ENCODE measurements around the gene ENC1.

DNA sequence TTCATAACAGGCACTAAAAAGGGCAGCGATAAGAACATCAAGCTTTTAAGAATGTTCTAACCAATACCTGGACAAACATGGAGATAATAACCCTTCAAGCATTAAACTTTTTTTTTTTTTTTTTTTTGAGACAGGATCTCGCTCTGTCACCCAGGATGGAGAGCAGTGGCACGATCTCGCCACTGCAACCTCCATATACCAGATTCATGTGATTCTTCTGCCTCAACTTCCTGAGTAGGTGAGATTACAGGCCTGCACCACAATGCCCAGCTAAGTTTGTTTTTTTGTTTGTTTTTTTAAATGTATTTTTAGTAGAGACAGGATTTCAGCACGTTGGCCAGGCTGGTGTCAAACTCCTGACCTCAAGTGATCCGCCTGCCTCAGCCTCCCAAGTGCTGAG lies 14.7 kb upstream of the ENC1 start:
- TF ChIP-seq CTCF (IDR thresholded peaks at IDR 0.05; ENCODE audit: borderline replicate concordance, extremely low read depth, low read length, poor library complexity, severe bottlenecking) (no peak), EZH2 (IDR thresholded peaks at IDR 0.05; ENCODE audit: borderline replicate concordance, low read depth, low read length, severe bottlenecking) (no peak)

All from DND-41 (cell line).